ENCODE measurements around the gene IFNA5.

DNA sequence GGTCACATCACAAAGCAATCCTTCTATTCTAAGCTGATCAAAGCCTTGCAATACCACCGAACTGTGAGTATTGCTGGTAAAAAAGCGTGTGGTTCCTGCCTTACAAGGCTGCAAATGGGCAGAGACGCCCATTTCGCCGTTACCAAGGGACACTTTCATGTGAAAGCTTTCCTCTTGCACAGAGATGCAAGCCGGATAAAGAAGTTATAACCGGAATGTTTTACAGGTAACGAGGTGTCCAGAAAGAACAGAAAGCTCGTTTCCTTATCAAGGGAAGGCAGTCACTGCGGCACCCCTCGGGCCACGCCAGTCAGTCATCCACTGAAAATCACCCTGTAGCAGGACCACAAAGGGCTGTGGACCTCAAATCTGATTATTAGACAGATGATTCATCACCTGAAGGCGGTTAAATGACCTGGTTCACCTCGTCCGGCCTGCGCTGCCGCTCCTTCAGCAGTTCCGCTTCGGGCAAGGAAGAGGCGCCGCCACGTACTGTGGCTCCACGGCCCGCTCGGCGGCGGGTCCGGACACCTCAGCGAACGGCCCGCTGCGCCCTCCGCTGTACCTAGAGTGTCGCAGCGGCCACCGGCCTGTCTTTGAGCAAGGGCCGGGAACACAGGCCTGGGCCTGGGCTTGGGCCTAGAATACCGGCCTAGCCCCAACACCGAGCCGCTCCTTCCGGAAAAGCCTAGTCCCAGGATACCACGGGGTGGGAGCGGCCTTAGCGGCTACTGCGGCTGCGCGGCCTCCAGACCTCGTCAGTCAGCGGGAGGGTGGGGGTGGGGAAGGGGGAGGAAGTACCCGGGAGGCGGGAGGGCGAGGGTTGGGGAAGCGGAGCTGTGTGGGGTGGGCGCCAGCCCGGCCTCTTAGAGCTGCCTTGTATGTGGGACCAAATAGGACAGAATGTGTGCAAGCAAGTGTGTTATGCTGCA is 29.9 kb upstream of the IFNA5 start, which contains the start of gene KLHL9:
- TF ChIP-seq, protein P1, sequence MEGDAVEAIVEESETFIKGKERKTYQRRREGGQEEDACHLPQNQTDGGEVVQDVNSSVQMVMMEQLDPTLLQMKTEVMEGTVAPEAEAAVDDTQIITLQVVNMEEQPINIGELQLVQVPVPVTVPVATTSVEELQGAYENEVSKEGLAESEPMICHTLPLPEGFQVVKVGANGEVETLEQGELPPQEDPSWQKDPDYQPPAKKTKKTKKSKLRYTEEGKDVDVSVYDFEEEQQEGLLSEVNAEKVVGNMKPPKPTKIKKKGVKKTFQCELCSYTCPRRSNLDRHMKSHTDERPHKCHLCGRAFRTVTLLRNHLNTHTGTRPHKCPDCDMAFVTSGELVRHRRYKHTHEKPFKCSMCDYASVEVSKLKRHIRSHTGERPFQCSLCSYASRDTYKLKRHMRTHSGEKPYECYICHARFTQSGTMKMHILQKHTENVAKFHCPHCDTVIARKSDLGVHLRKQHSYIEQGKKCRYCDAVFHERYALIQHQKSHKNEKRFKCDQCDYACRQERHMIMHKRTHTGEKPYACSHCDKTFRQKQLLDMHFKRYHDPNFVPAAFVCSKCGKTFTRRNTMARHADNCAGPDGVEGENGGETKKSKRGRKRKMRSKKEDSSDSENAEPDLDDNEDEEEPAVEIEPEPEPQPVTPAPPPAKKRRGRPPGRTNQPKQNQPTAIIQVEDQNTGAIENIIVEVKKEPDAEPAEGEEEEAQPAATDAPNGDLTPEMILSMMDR (IDR thresholded peaks at IDR 0.05) = no peak
- TF ChIP-seq EZH2 (IDR thresholded peaks at IDR 0.05; ENCODE audit: borderline replicate concordance, insufficient read depth, low read depth, low read length, poor library complexity, severe bottlenecking) = no peak
